Measurements from ENCODE around the gene RGL3. TPM values are rescaled to one million over a fixed set of nuclear protein-coding genes. Genes with fewer than 3 reads are reported as not detected.

Gene RGL3
- total RNA-seq, 2 experiments from 2014 or later = 0.49 TPM; not detected in 1

GRCh38 chr19:11421371-11422098 lies 2.4 kb upstream of the RGL3 start:
- intact Hi-C loops (cut with micrococcal nuclease; ENCODE audit: unreplicated experiment) = loop anchor here (1.0 kb wide), 1 partner anchor 40 kb away; no protein-coding TSS in a partner anchor
- peak overlapping the region; percentile 73 for H3K4me2 ChIP-seq (ENCODE audit: low read length)
- H4K20me1 ChIP-seq (ENCODE audit: insufficient read depth, low read length) = no peaks in the 10 kb centered on the region
- no TSS peak for BruUV-seq (replicated peaks)
- H3K27ac ChIP-seq (ENCODE audit: low read depth, low read length, poor library complexity, severe bottlenecking) = peak overlapping the region; percentile 9
- peaks cover 38% of the 10 kb centered on the region for H3K4me1 ChIP-seq (ENCODE audit: insufficient read depth, low read length, poor library complexity, severe bottlenecking)
- no peak for TF ChIP-seq CTCF (conservative IDR thresholded peaks at IDR 0.05; ENCODE audit: low read length)
- TF ChIP-seq EZH2phosphoT487 (IDR thresholded peaks at IDR 0.05; ENCODE audit: borderline replicate concordance, low read depth, low read length) = no peak
- H3K79me2 ChIP-seq (ENCODE audit: insufficient read depth, low read depth, low read length) = no peaks in the 10 kb centered on the region
- CTCF ChIA-PET (ENCODE audit: unreplicated experiment) = interaction anchor here (0.5 to 1.1 kb wide), 3 partner anchors 12 to 132 kb away, joined by 3 to 5 read pairs (median 3); no protein-coding TSS in a partner anchor
- DNase-seq (ENCODE audit: low spot score) = peak; percentile 88
- POLR2A ChIA-PET = interaction anchor here (0.6 to 1.7 kb wide), 4 partner anchors 13 to 40 kb away, joined by 3 to 4 read pairs (median 3); no protein-coding TSS in a partner anchor
- H3K4me3 ChIP-seq (ENCODE audit: low read depth, low read length, poor library complexity, severe bottlenecking) = peak overlapping the region; percentile 63
- H3K9me2 ChIP-seq (ENCODE audit: insufficient read depth, low read length) = no peaks in the 10 kb centered on the region
- H3K36me3 ChIP-seq (ENCODE audit: insufficient read depth, low read length) = no peaks in the 10 kb centered on the region
- H3K9me3 ChIP-seq (ENCODE audit: low read length) = no peaks in the 10 kb centered on the region
- H2AFZ ChIP-seq (ENCODE audit: low read length) = peak overlapping the region; percentile 84

GRCh38 chr19:11420429-11421370 lies 1.6 kb upstream of the RGL3 start:
- ChIA-PET POLR2A (interaction anchor here (0.6 to 1.7 kb wide), 3 partner anchors 13 to 39 kb away, joined by 3 read pairs; no protein-coding TSS in a partner anchor), CTCF (ENCODE audit: unreplicated experiment) (interaction anchor here (0.5 kb wide), 1 partner anchor 131 kb away, joined by 3 read pairs; no protein-coding TSS in a partner anchor)
- no TSS peak for BruUV-seq (replicated peaks)
- Histone ChIP-seq H3K36me3 (ENCODE audit: insufficient read depth, low read length) (no peaks in the 10 kb centered on the region), H3K4me3 (ENCODE audit: low read depth, low read length, poor library complexity, severe bottlenecking) (peak overlapping the region; percentile 63), H3K9me3 (ENCODE audit: low read length) (no peaks in the 10 kb centered on the region), H3K4me2 (ENCODE audit: low read length) (peak overlapping the region; percentile 73), H3K27ac (ENCODE audit: low read depth, low read length, poor library complexity, severe bottlenecking) (no peak overlapping the region), H3K79me2 (ENCODE audit: insufficient read depth, low read depth, low read length) (no peaks in the 10 kb centered on the region), H3K9me2 (ENCODE audit: insufficient read depth, low read length) (no peaks in the 10 kb centered on the region), H4K20me1 (ENCODE audit: insufficient read depth, low read length) (no peaks in the 10 kb centered on the region), H2AFZ (ENCODE audit: low read length) (peak overlapping the region; percentile 84; the same call in 1 of the 2 replicates), H3K4me1 (ENCODE audit: insufficient read depth, low read length, poor library complexity, severe bottlenecking) (peaks cover 38% of the 10 kb centered on the region)
- intact Hi-C loops (cut with micrococcal nuclease; ENCODE audit: unreplicated experiment) = no loop called here
- DNase-seq (ENCODE audit: low spot score) = no peak
- TF ChIP-seq CTCF (conservative IDR thresholded peaks at IDR 0.05; ENCODE audit: low read length) = no peak
- 0 out of 2 replicates have a peak, but pooled peaks have one; percentile 62 for TF ChIP-seq EZH2phosphoT487 (IDR thresholded peaks at IDR 0.05; ENCODE audit: borderline replicate concordance, low read depth, low read length)

Data from OCI-LY7 (cell line).